ENCODE measurements around the gene SPATA13.

- TF ChIP-seq, protein P1, sequence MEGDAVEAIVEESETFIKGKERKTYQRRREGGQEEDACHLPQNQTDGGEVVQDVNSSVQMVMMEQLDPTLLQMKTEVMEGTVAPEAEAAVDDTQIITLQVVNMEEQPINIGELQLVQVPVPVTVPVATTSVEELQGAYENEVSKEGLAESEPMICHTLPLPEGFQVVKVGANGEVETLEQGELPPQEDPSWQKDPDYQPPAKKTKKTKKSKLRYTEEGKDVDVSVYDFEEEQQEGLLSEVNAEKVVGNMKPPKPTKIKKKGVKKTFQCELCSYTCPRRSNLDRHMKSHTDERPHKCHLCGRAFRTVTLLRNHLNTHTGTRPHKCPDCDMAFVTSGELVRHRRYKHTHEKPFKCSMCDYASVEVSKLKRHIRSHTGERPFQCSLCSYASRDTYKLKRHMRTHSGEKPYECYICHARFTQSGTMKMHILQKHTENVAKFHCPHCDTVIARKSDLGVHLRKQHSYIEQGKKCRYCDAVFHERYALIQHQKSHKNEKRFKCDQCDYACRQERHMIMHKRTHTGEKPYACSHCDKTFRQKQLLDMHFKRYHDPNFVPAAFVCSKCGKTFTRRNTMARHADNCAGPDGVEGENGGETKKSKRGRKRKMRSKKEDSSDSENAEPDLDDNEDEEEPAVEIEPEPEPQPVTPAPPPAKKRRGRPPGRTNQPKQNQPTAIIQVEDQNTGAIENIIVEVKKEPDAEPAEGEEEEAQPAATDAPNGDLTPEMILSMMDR (conservative IDR thresholded peaks at IDR 0.05 in 1 of 2, IDR thresholded peaks at IDR 0.05 in 1 of 2; ENCODE audit: extremely low read depth in 1 of 2, insufficient read depth in 1 of 2, low read depth in 1 of 2, low read length in 2 of 2): no peak
- no peak for TF ChIP-seq EZH2 (IDR thresholded peaks at IDR 0.05; ENCODE audit: borderline replicate concordance, low read length)
Measured at GRCh38 chr13:24148414-24149235, 11.9 kb upstream of the SPATA13 start.
